Breast epithelium (tissue), 4 donors: ENCODE results near the gene TEX52. TPM values are rescaled to one million over a fixed set of nuclear protein-coding genes. Genes with fewer than 3 reads are reported as not detected.

Source experiments
- DNase-seq, 2 donors: peaks; one replicate each; pipeline ENCODE4 v3.0.0-alpha.2; 2019; ENCODE audit warnings: low spot score in 2 of 2
- H3K27ac ChIP-seq, 2 donors: fragments of 200-600 bp; sonication (generic) in 1 of 2; one replicate each; pipeline ENCODE4 v1.5.1; 2016 to 2019; ENCODE audit warnings: mild to moderate bottlenecking in 1 of 2
- H3K27me3 ChIP-seq, 2 donors: fragments of 200-600 bp; sonication (generic) in 1 of 2; one replicate each; pipeline versions ENCODE4 v1.5.1 to v1.6.0; 2017 to 2019; ENCODE audit warnings: control low read depth in 1 of 2, mild to moderate bottlenecking in 1 of 2
- H3K36me3 ChIP-seq: fragments of 200-600 bp; one replicate; pipeline ENCODE4 v1.5.1; 2019
- H3K4me1 ChIP-seq, 2 donors: fragments of 200-600 bp; sonication (generic); one replicate each; pipeline ENCODE4 v1.5.1; 2016 to 2019; ENCODE audit warnings: control low read depth in 1 of 2
- H3K4me3 ChIP-seq, 3 donors: fragments of 200-600 bp; sonication (generic); 1 replicate in 2 of 3; 2 replicates in 1 of 3; pipeline ENCODE4 v1.5.1; 2016 to 2019; ENCODE audit warnings: mild to moderate bottlenecking in 3 of 3, moderate library complexity in 2 of 3
- H3K9me3 ChIP-seq, 2 donors: fragments of 200-600 bp; sonication (generic) in 1 of 2; one replicate each; pipeline ENCODE4 v1.5.1; 2016 to 2019; ENCODE audit warnings: control low read depth in 1 of 2
- POLR2A ChIP-seq: fragments of 450-650 bp; IDR thresholded peaks from one replicate; pipeline ENCODE4 v1.6.1; 2016; ENCODE audit warnings: antibody characterized with exemption, mild to moderate bottlenecking, moderate library complexity
- POLR2AphosphoS5 ChIP-seq, 3 donors: sonication (generic); formaldehyde crosslinking; IDR thresholded peaks; one replicate each; pipeline ENCODE4 v1.6.1; 2017; ENCODE audit warnings: antibody characterized with exemption in 3 of 3
- intact Hi-C: fragments of 100-400 bp; cut with DNase I; formaldehyde crosslinking; loops from one replicate; pipeline ENCODE4 v1.15.1; 2023; ENCODE audit warnings: low total_unique reads
- total RNA-seq, 3 donors: library from RNA; depleted of rRNA; stranded (reverse); fragments of >200 nt; gene quantifications; one replicate each; pipeline ENCODE4 v1.1.0, GENCODE V29; 2016
- TF ChIP-seq, protein P1 (sequence below), 3 donors: fragments of 450-650 bp; IDR thresholded peaks; one replicate each; pipeline ENCODE4 v1.5.1; 2016 to 2017; ENCODE audit warnings: antibody characterized with exemption in 3 of 3, mild to moderate bottlenecking in 3 of 3, moderate library complexity in 3 of 3

The TEX52 gene
- total RNA-seq, 3 donors from 2014 or later: not detected

DNA sequence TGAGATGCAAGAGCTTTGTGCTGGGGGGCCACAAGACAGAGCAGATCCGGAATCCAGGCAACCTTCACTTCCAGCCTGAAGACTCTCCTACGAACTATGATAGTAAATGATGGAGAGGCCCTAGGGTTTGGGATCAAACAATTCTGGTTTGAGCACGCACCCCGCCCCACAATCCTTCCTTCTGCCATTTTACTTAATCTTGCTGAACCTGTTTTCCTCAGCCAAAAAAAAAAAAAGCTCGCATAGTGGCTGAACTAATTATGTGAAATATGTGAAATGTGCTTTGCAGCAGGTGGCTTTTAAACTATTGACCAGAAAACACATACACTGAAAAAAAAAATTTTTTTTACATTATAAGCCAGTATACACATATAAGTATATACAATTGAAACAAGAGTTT, 45.0 kb downstream of the TEX52 start:
- H3K27ac ChIP-seq: peak overlapping the region; percentile 46 to 90
- peak overlapping the region; percentile 59 to 78 (median 77) for H3K4me3 ChIP-seq
- no peak for DNase-seq
- intact Hi-C loops: loop anchor here (5.0 kb wide), 1 partner anchor 66 kb away; the partner anchor contains the start of genes FOXM1 and RHNO1
- H3K27me3 ChIP-seq: no peaks in the 10 kb centered on the region
- H3K9me3 ChIP-seq: no peaks in the 10 kb centered on the region
- no peaks in the 10 kb centered on the region for H3K36me3 ChIP-seq
- no peaks in the 10 kb centered on the region for H3K4me1 ChIP-seq
- TF ChIP-seq, protein P1, sequence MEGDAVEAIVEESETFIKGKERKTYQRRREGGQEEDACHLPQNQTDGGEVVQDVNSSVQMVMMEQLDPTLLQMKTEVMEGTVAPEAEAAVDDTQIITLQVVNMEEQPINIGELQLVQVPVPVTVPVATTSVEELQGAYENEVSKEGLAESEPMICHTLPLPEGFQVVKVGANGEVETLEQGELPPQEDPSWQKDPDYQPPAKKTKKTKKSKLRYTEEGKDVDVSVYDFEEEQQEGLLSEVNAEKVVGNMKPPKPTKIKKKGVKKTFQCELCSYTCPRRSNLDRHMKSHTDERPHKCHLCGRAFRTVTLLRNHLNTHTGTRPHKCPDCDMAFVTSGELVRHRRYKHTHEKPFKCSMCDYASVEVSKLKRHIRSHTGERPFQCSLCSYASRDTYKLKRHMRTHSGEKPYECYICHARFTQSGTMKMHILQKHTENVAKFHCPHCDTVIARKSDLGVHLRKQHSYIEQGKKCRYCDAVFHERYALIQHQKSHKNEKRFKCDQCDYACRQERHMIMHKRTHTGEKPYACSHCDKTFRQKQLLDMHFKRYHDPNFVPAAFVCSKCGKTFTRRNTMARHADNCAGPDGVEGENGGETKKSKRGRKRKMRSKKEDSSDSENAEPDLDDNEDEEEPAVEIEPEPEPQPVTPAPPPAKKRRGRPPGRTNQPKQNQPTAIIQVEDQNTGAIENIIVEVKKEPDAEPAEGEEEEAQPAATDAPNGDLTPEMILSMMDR (IDR thresholded peaks at IDR 0.05): no peak
- no peak for TF ChIP-seq POLR2A
- TF ChIP-seq POLR2AphosphoS5 (IDR thresholded peaks at IDR 0.05): no peak

DNA sequence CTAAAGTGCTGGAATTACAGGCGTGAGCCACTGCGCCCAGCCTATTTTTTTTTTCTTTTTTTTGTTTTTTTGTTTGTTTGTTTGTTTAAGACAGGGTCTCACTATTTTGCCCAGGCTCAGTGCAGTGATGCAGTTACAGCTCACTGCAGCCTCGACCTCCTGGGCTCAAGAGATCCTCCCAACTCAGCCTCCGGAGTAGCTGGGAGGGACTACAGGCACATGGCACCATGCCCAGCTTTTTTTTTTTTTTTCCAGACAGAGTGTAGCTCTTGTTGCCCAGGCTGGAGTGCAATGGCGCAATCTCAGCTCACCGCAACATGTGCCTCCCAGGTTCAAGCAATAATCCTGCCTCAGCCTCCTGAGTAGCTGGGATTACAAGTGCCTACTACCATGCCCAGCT, 50.1 kb downstream of the TEX52 start:
- H3K27ac ChIP-seq: no peak overlapping the region
- TF ChIP-seq, protein P1 (IDR thresholded peaks at IDR 0.05): no peak
- TF ChIP-seq POLR2AphosphoS5 (IDR thresholded peaks at IDR 0.05): no peak
- no peak overlapping the region for H3K4me3 ChIP-seq
- intact Hi-C loops: no loop called here
- H3K36me3 ChIP-seq: peaks cover 5% of the 10 kb centered on the region
- H3K27me3 ChIP-seq: no peaks in the 10 kb centered on the region
- no peaks in the 10 kb centered on the region for H3K4me1 ChIP-seq
- DNase-seq: no peak
- H3K9me3 ChIP-seq: no peaks in the 10 kb centered on the region

DNA sequence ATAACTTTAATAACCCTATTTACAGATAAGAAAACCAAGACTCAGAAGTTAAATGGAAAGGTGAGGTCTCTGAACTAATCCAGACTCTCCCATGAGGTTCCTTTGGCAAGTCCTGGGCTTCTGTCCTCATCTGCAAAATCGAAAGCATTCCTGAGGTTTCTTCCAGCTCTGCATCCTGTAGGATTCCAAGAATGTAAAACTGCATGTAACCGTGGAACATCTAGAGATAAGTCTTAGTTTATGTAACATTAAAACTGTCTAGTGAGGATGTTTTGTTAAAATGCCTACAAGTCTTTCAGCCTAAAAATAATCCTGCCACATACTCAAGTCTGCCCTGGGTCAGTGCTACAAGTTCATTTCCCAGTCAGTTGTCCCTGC, 51.7 kb downstream of the TEX52 start:
- Histone ChIP-seq H3K4me1 (peaks cover 4 to 11% of the 10 kb centered on the region in 2 donors), H3K27me3 (no peaks in the 10 kb centered on the region), H3K27ac (no peak overlapping the region), H3K4me3 (no peak overlapping the region), H3K36me3 (peaks cover 5% of the 10 kb centered on the region), H3K9me3 (no peaks in the 10 kb centered on the region)
- no peak for DNase-seq
- intact Hi-C loops: no loop called here
- TF ChIP-seq POLR2AphosphoS5 (IDR thresholded peaks at IDR 0.05): no peak
- TF ChIP-seq, protein P1 (IDR thresholded peaks at IDR 0.05): no peak
- no peak for TF ChIP-seq POLR2A

DNA sequence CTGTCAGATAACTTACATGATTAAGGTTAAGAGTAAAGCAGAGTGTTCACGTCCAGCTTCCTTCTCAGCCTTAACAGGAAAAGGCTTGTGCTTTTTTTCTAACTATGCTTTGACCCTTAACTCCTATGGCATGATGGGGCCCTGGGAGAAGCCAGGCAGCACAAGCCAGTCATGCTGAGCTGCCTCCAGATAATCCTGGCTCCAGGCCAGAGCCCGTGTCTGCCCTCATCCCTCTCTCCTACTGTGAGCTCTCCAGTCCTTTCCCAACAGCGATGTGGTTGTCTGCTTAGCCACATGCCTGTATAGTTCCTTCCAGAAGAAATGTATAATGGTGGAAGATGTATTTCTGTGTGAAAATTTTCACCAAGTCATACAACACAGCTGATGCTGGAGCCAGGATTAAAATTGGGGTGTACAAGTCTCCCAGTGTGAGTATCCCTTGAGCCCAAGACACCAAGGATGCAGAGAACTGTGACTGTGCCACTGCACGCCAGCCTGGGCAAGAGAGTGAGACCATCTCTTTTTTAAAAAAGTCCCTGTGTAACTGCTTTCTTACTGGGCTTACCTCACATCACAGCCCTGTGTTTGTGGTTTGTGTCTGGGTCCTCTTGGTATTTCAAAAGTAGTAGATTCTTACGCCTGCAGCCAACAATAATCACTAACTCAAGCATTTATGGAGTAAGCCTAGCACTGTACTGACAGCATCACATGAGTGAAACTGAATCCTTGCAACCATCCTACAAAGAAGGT, 52.3 kb downstream of the TEX52 start:
- Histone ChIP-seq H3K4me1 (peaks cover 4 to 11% of the 10 kb centered on the region in 2 donors), H3K9me3 (no peaks in the 10 kb centered on the region), H3K4me3 (no peak overlapping the region), H3K27ac (no peak overlapping the region), H3K36me3 (peaks cover 5% of the 10 kb centered on the region), H3K27me3 (no peaks in the 10 kb centered on the region)
- intact Hi-C loops: no loop called here
- TF ChIP-seq POLR2A: no peak
- TF ChIP-seq, protein P1 (IDR thresholded peaks at IDR 0.05): no peak
- no peak for TF ChIP-seq POLR2AphosphoS5 (IDR thresholded peaks at IDR 0.05)
- DNase-seq: no peak

DNA sequence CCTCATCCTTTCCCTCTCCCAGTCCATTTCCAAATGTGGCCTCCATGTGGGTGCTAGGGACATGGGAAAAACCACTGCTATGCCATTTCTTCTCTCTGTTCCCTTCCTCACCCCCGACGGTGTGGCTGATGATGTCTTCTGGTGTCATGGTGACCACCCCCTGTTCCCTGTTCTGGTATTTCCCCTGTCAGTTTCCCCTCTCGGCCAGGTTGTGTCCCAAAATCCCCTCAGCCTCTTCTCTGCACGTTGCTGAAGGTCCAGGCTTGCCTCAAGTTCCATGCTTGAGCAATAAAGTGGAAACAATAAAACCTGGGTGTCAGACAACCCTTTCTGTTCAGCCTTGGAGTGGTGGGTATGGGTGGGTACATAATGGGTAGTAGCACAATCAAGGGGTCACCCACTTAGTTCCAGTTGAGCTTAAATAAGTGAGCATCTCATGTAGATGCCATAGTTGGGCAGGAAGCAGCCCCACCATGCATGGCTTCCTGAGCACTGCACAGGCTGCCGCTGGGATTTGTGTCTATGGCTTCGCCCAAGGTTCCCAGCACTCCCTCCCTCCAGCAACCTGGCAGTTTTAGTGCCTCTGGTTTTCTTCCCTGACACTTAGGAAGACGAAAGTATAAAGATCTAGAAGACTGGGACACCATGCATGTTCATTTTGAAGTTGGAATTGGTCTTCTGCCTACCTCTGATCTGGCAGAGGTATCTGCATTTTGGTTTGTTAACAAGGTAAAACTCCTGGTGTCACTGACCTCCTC, 53.0 kb downstream of the TEX52 start:
- peaks cover 5% of the 10 kb centered on the region for H3K36me3 ChIP-seq
- DNase-seq: no peak
- no peaks in the 10 kb centered on the region for H3K27me3 ChIP-seq
- intact Hi-C loops: no loop called here
- H3K27ac ChIP-seq: peak overlapping the region in 1 of 2 donors; percentile 13
- TF ChIP-seq POLR2A: no peak
- no peak for TF ChIP-seq POLR2AphosphoS5 (IDR thresholded peaks at IDR 0.05)
- TF ChIP-seq, protein P1 (IDR thresholded peaks at IDR 0.05): no peak
- no peak overlapping the region for H3K4me3 ChIP-seq
- no peaks in the 10 kb centered on the region for H3K9me3 ChIP-seq
- H3K4me1 ChIP-seq: peaks cover 4 to 11% of the 10 kb centered on the region in 2 donors
